ENCODE measurements around the gene NRIP1. TPM values are rescaled to one million over a fixed set of nuclear protein-coding genes. Genes with fewer than 3 reads are reported as not detected.
A peak's percentile ranks its signal among the peaks of the same experiment; 100 is the strongest.

NRIP1 gene
- total RNA-seq, 4 donors from 2014 or later = 15.8 to 23.6 (median 18.0) TPM

DNA sequence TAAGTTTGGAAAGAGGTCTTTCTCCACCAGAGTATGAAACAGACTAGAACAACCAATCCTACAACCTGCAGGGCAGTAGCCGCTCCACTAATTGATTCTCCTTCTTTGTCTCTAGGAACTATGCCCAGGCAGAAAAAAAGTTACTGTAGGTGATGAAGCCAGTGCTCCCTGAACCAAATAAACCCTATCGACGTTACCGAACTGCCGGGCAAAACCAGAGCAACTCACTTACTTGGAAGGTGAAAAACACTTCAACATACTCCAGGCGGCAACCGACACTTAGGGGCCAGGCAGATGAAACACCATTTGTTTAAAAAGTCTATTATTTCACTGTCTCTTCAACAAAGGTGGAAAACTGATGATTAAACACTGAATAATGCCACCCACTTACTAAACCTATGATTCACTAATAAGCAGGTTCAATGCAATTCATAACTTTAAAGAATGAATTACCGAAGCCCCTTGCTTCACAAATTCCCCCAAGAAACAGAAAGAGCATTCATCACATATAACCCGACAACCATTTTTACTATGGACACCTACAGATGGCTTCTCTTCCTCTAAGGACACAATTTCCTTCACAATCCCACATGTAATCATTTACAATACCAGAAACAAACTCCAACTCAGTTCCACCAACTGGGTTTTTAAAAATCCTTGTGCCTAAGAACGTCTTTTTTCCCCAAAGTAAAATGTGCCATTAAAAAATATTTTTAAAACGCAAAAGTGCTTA, 1.6 kb downstream of the NRIP1 start:
- Histone ChIP-seq H3K4me1 (peaks cover 50% of the 10 kb centered on the region), H3K4me3 (peak overlapping the region; percentile 92), H3K36me3 (no peaks in the 10 kb centered on the region), H3K27ac (peak overlapping the region; percentile 95), H3K27me3 (no peaks in the 10 kb centered on the region), H3K9me3 (no peaks in the 10 kb centered on the region)
- no peak for TF ChIP-seq EP300 (IDR thresholded peaks at IDR 0.05)
- TF ChIP-seq POLR2AphosphoS5 (IDR thresholded peaks at IDR 0.05) = no peak
- TF ChIP-seq, protein P1, sequence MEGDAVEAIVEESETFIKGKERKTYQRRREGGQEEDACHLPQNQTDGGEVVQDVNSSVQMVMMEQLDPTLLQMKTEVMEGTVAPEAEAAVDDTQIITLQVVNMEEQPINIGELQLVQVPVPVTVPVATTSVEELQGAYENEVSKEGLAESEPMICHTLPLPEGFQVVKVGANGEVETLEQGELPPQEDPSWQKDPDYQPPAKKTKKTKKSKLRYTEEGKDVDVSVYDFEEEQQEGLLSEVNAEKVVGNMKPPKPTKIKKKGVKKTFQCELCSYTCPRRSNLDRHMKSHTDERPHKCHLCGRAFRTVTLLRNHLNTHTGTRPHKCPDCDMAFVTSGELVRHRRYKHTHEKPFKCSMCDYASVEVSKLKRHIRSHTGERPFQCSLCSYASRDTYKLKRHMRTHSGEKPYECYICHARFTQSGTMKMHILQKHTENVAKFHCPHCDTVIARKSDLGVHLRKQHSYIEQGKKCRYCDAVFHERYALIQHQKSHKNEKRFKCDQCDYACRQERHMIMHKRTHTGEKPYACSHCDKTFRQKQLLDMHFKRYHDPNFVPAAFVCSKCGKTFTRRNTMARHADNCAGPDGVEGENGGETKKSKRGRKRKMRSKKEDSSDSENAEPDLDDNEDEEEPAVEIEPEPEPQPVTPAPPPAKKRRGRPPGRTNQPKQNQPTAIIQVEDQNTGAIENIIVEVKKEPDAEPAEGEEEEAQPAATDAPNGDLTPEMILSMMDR (IDR thresholded peaks at IDR 0.05) = no peak
- DNase-seq (ENCODE audit: low spot score in 2 of 2) = no peak
- 19% methylated on average over 11 of the region's 11 CpGs for WGBS

DNA sequence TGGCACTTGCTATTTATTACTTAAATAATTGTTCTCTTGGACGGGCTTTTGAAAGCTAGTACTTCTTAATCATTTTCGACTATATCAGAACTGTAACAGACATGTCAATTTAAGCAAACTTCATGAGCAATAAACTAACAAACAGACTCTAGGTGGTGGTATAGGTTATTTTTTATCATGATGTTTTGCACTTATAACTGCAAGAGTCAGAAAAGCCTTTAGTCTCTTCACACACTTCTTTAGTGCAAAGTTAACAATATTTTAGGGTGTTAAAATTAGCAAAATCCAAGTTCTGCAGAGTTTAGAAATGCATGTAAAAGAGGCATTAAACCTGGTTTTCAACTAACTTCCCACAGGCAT, 2.2 kb downstream of the NRIP1 start:
- WGBS = 25% methylated on average over 2 of the region's 2 CpGs
- H3K36me3 ChIP-seq = no peaks in the 10 kb centered on the region
- no peak for DNase-seq (ENCODE audit: low spot score in 2 of 2)
- peak overlapping the region; percentile 92 for H3K4me3 ChIP-seq
- TF ChIP-seq, protein P1 (IDR thresholded peaks at IDR 0.05) = no peak
- TF ChIP-seq POLR2AphosphoS5 (IDR thresholded peaks at IDR 0.05) = no peak
- no peak for TF ChIP-seq POLR2A (IDR thresholded peaks at IDR 0.05)
- no peak for TF ChIP-seq EP300 (IDR thresholded peaks at IDR 0.05)
- no peaks in the 10 kb centered on the region for H3K9me3 ChIP-seq
- H3K27ac ChIP-seq = no peak overlapping the region
- peaks cover 57% of the 10 kb centered on the region for H3K4me1 ChIP-seq
- no peaks in the 10 kb centered on the region for H3K27me3 ChIP-seq

DNA sequence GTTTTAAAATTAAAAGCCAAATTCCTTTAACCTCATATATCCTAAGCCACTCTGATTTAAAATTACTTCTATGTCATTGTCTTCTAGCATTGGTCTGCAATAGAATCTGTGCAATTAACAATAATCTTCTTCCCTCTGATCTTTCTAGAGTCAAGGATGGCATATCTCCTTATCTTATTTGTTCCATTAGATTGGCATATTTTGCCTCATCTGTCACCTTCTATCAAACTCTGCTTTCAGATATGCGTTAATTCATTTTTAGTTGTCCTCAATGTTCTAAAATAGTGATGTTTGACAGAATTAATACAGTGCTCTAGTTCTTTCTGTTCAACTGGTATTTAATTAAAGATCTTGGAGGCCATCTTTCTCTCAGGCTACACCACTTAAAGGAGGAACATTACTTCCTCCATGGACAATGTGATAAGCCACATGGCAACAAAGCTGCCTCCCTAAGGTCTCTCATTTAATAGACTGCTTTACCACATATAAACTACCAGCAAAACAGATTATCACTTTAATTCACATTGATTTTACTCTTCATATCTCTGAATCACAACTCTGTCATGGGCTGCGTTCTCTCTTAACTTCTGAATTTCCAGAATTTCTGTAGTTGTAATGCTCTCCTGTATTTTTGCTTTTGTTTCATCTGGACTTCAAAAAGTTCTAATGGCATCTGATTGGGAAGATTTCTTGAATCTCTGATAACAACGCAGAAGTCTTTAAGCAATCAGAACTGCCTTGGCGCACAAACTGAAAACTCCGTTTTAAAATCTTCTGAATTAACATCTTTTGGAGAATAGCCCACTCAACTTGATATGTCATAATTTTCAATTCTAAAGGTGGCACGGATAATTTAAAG, 2.8 kb downstream of the NRIP1 start:
- peak overlapping the region; percentile 92 for H3K4me3 ChIP-seq
- H3K4me1 ChIP-seq = peaks cover 63% of the 10 kb centered on the region

DNA sequence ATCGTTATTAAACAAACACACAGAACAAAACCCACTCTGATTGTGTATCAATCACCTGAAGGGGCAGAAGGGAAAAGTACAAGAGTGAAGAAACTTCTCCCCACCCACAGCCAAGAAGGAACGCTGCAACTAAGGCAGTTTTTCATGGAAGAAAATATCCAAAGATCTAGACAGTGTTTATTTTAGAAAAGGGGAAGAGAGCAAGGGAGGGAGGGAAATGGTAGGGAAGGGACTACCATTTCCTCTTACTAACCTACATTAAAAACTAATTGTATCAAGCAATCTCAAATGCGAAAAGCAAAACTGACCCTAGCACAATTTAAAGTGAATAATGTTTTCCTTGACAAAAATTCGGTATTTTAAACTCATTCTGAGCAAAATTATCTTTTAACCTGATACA, 3.5 kb downstream of the NRIP1 start:
- H3K27me3 ChIP-seq = no peaks in the 10 kb centered on the region
- H3K4me3 ChIP-seq = no peak overlapping the region
- no peak for DNase-seq (ENCODE audit: low spot score in 2 of 2)
- no peak overlapping the region for H3K27ac ChIP-seq
- H3K36me3 ChIP-seq = no peaks in the 10 kb centered on the region
- TF ChIP-seq EP300 (IDR thresholded peaks at IDR 0.05) (no peak), POLR2AphosphoS5 (IDR thresholded peaks at IDR 0.05) (no peak), POLR2A (IDR thresholded peaks at IDR 0.05) (no peak)
- TF ChIP-seq, protein P1 (IDR thresholded peaks at IDR 0.05) = no peak
- WGBS = 49% methylated on average over 4 of the region's 4 CpGs
- peaks cover 67% of the 10 kb centered on the region for H3K4me1 ChIP-seq
- no peaks in the 10 kb centered on the region for H3K9me3 ChIP-seq

More for the DNA sequence above, 2.8 kb downstream of the NRIP1 start:
- H3K27me3 ChIP-seq = no peaks in the 10 kb centered on the region
- DNase-seq (ENCODE audit: low spot score in 2 of 2) = no peak
- H3K36me3 ChIP-seq = no peaks in the 10 kb centered on the region
- no peaks in the 10 kb centered on the region for H3K9me3 ChIP-seq
- TF ChIP-seq EP300 (IDR thresholded peaks at IDR 0.05) (no peak), POLR2AphosphoS5 (IDR thresholded peaks at IDR 0.05) (no peak), POLR2A (IDR thresholded peaks at IDR 0.05) (no peak)
- TF ChIP-seq, protein P1 (IDR thresholded peaks at IDR 0.05) = no peak
- WGBS = 41% methylated on average over 6 of the region's 6 CpGs
- H3K27ac ChIP-seq = no peak overlapping the region

DNA sequence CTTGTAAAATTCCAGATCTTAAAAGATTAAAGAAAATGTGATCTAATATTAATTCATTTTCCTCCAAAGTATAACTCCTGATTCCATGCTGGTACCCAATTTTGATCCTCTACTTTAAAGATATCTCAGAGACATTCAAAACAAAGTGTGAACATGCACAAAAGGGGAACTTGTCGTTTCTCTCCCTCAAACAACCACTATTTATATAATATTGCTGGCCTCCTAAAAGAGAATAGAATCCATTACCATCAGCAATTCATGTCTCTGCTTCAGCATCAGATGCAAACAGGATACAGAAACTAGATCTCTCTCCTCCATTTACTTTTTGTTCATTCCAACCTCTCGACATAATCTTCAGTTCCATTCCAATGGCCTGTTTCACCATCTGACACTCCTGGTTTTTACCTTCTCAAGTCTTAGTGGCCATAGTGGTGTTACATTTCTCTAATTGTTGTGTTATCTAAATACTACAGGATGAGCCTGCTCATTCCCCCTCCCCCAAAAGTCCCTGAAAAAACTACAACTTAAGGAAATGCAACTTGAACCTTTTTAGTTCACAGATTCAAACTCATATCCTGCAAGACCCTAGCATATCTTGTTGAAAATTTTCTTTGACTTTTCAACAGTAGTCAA, 4.1 kb downstream of the NRIP1 start:
- Histone ChIP-seq H3K27me3 (no peaks in the 10 kb centered on the region), H3K4me3 (no peak overlapping the region), H3K27ac (no peak overlapping the region), H3K9me3 (no peaks in the 10 kb centered on the region), H3K36me3 (no peaks in the 10 kb centered on the region), H3K4me1 (peaks cover 64% of the 10 kb centered on the region)
- no peak for TF ChIP-seq EP300 (IDR thresholded peaks at IDR 0.05)
- no peak for TF ChIP-seq POLR2A (IDR thresholded peaks at IDR 0.05)
- TF ChIP-seq, protein P1 (IDR thresholded peaks at IDR 0.05) = no peak
- TF ChIP-seq POLR2AphosphoS5 (IDR thresholded peaks at IDR 0.05) = no peak
- no peak for DNase-seq (ENCODE audit: low spot score in 2 of 2)
- 66% methylated on average over 2 of the region's 2 CpGs for WGBS

All from suprapubic skin (tissue), 4 donors.